HG03095 (cell line): ENCODE measurements around the gene TAL1.

Experiments used
- ATAC-seq: cut with Tn5 transposase; IDR thresholded peaks from one replicate; pipeline ENCODE4 v1.9.1; 2021; ENCODE audit warnings: moderate library complexity; ENCODE audit not compliant: unreplicated experiment

TAL1 gene

DNA sequence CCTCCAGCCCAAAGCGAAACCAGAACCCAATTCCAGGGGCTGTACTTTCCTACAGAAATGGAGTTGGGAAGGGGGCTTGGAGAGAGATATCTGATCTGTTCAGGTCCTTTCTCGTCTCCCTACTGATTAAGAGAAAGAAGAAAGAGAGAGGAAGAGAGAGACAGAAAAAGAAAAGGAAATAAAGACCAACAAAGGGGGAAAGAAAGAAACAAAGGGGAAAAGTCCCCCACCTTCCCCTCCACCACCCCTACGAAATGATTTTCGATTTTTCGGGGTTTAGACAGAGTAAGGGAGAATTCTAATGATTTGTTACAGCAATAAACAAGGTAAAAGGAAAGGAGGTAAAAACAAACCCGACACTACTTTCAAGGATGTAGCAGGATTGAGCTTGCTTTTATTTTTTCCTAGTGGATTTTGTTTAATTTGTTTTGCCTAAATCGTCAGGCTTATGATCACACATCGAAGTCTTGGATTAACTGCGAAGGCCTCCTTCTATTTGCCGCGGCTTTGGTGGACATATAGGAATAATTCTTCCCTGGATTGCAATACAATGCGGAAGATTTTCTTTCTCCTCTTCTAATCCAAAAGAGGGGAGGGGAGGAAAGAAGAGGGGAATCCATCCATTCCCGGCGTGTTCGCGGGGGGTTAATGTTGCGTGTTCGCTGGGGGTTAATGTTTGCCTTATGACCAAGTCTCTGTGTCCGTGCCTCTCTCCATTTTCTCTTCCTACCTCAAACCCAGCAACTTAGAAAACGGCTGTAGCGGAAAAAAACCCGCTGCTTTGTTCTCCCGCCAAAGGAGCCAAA lies 1.9 kb downstream of the TAL1 start:
- ATAC-seq, result no peak

DNA sequence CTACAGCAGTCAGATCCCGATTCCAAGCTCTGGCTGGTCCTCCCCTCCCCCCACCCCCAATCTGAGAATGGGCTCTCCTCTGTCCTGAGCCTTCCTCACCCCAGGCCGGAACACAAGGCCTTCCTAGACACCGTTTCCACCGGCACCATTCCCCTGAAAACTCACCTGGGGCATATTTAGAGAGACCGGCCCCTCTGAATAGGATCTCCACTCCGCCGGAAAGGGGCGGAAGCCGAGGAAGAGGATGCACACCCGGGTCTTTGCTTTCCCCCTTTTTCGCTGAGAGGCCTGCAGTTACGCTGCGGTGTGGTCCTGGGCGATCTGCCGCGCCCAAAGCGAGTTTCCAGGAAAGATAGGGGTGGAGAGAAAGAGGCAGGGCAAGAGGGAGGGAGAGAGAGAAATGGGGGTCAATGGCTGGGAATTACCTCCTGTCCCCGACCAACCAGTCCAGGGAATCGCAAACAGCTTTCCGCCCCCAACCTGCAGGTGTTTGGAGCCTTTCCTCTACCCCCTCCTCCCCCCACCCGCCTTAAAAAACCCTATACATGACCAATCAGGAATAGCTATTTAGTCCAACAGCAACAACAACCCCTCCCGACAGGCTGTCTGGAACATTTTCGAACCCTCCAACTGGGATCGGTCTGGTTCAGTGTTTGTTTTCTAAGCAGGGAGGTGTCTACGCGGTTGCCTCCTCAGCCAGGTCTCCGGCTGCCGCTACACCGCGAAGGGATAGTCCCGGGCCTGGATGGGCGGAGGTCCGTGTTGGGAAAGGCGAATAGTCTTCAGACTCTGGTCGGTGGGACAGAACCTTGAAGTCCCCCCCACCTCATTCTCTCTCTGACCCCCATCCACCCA lies 2.8 kb downstream of the TAL1 start:
- ATAC-seq, result no peak

DNA sequence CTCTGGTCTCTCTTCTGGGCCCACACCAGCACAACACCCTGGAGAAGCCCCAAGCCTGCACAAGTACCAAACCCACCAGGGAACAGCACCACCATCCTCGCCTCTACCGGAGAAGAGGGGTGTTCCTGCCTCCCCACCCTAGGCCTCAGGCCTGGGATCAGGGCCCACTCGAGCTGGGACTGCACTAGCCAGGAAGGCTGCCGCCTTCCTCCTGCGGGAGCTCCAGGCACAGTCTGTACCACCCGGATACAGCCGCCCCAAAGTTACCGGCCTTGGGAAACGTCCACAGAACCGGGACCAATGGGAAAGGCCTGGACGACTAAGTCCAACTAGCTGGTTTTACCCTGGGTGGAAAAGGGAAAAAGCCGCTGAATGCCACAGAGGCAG lies 3.4 kb downstream of the TAL1 start:
- no peak for ATAC-seq

DNA sequence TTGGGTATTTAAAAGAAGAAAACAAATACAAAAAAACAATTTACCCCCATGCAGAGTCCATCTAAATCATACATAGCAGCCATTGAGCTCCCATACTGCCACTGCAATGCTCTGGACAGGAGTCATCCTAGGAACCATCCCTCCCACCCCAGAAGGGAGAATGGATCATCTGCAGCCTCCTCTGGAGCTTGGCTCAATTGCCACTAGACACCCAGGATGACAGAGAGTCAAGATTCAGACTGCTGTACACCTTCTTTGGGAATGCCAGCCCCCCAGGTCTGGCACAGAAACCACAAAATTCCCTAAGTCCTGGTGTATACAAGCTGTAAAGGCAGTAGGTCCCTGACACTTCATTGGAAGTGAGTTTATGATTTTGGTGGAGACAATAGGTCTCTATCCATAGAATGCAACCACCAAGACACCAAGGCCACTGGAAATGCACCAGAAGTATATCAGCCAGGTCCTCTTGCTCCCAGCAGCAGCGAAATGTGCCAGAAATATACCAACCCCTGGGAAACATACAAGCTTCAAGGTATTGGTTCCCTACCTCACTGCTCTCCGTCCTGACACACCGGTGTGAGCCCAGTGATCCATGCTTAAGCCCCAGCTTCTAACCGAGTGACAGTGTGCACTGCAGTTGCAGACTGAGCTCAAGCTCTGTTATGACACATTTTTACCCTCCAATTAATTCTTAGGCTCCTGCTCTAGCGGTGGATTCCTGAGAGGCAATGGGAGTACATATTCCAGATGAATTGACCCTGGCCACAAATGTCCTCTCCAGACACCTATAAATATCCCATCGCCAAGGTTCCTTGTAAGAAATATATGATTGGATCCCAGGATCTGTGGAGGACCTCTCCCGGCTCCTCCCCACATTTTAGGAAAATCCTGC lies 4.4 kb downstream of the TAL1 start:
- no peak for ATAC-seq

DNA sequence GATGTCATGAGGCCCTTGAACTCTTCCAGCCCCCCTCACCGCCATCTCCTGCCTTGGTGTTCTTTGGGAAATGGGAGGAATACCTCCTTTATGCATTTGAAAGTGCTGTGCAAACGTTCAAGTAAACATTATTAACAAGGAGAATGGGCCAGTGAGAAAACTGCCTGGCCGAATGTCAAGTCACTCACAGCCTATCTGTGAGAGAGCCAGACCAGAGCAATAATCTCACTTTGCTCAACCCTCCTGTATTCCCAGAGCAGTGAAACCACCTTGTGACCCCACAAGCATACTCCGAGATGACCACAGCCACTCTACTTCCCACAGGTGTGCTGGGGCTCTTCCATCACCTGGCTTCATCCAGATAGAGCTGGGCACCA lies 5.2 kb downstream of the TAL1 start:
- no peak for ATAC-seq

DNA sequence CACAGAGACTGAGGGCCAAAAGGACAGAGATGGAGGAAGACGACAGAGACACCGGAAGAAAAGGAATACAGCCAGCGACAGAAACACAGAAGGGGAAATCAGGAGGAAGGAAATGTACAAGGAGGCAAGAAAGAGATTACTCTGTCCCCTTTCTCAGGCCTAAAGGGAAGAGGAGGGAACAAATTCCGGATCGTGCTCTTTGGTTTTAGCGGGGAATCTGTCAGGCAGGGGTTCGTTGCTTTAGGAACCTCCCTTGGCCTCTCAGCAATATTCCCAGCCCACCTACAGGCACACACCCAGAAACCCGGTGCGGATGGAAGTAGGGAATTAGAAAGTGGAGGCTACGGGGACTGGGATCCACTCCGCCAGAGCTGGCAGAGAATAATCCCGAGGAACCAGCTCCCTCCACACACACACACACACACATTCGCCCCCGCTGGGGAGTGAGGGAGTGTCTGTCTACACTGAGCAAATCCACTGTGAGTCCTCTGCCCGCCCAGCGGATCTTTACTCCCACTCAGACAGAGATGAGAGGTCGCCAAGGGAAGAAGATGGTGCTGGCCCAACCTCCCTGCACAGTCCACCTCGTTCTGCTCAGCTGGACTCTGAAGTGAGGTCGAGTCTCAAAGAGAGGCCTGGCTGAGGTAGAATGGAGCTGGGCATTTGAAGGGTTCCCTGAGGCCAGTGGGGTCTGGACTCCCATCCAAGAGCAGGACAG lies 5.7 kb downstream of the TAL1 start:
- no peak for ATAC-seq

DNA sequence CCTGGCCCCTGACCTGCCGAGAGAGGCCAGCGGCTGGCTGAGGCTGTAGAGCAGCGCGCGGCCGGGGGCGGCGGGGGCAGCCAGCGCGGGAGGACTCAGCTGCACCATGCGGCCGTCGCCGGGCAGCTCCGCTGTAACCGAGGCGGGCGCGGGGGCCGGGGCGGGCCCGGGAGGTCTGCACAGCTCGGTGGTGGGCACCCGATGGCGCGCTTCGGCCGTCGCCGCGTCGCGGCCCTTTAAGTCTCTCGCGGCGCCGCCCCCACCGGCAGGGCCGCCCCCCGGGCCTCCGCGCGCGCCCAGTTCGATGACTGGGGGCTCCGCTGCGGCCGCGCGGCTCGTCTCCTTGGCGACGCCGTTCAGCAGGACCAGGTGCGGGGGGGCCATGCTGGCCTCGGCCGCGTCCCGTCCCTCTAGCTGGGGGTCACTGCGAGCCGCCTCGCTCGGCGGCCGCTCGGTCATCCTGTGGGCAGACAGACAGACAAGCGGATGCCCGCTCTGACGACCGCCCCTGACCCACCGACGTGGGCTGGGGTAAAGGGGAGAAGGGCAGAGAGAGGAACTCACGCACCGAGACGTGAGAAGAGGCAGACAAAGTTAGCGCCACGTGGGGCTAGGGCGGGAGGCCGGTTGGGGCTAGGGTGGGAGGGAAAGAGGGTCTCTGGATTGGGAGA lies 6.5 kb downstream of the TAL1 start:
- ATAC-seq, result no peak

DNA sequence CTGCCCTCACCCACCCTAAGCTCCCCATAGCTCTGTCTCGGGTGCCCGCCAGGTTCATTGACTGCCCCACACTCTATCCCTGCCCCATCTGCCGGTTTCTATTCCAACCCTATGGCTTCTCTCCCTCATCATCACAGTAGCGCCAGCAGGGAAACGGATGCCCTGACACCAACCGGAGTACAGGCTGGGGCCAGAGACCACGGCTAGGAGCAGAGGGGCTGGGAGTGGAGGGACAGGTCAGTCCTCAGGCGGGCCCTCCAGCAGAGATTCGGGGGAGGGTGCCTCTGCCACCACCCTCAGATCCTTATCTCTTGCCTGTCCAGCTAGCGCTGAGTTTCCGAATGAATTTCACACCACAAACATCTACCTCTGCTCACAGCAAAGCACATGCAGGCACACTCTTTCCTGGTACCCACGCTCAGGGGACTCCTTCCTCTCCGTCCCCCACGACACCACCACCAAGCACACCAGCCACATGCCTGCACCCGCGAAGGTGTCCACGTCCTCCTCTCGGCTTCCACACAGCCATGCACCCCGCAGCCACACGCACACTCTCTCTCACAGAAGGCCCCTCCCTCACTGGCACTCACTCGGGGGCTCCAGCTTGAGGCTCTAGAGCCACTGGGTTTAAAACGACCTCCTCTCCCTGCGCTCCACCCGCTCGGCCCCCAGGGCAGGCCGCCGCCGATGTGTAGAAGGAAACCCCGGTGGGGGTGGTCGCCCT lies 7.2 kb downstream of the TAL1 start:
- no peak for ATAC-seq

DNA sequence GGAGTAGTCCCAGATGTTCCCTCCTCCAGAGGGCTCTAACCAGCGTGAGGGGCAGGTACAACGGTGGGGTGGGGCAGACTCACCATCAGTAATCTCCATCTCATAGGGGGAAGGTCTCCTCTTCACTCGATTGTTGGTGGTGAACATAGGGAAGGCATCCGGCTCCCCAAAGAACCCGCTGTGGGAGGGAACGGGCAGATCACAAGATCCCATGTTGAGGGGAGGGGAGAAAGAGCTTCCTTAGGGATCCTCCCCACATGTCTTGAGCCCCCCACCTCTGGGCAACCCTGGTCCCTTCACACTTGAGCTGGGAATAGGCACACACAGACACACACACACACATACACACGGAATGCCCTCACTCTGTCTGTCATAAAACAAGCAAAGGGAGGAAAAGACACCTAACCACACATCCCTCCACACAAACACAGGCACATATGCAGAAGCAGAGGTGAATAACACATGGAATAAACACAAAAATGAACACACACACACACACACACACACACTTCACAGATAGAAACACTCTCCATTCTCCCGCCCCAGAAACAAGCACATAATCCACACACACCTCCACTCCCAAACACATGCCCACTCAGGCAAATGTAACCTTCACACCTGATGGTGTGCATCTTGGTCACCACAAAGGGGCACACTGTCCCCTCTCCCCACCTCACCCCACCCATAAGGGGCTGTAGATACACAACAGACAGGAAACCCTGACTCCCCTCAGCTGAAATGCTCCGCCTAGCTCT lies 7.9 kb downstream of the TAL1 start:
- ATAC-seq, result no peak

DNA sequence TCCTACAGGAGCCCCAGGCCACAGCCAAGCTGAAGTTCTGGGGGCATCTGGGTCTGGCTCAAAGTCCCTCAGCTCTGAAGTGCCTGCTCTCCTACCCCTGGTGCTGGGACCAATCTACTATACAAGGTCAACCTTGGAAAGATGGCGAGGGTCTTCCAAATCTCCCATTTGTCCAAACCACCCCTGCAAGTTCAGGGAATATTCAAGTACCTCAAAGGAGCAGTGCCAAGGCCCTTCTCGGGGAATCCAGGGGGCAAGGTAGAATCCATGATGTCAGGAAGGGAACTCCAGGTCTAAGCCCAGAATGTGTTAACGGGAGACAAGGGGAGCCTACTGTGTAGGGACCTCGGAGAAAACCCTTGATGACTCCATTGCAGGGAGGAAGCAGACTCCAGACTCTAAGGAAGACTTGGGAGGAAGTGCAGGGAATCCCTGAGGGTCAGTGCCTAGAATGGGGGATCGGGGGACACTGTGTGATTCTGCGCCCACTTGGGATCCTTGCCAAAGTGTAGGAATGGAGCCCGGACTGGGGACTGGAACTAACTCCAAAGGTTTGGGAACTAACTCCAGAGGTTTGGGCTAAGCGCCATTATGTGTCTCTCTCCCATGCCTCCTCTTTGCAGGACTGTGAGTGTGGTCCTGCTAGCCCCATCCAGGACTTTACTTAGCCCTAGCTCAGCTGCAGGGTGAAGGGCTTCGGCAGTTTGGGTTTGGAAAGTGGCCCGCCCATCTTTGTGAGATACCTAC lies 8.7 kb downstream of the TAL1 start:
- ATAC-seq, result no peak

DNA sequence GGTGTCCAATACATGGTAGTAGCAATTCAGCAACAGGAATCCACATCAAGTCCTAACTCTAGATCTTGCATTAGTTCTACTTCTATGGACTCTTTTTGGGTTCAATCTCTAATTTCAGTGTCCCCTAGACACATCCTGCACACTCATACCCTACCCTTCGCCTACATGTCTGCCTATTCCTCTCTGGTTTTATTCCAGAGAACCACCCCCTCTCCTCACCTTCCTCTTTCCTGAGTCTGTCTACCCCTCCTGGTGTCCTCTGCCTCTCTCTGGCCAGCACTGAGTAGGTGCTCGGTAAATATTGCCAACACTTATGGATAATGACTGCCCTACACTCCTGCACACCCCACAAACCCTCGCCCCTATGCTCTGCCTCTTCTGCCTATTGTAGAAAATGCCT lies 9.5 kb downstream of the TAL1 start:
- ATAC-seq, result no peak

DNA sequence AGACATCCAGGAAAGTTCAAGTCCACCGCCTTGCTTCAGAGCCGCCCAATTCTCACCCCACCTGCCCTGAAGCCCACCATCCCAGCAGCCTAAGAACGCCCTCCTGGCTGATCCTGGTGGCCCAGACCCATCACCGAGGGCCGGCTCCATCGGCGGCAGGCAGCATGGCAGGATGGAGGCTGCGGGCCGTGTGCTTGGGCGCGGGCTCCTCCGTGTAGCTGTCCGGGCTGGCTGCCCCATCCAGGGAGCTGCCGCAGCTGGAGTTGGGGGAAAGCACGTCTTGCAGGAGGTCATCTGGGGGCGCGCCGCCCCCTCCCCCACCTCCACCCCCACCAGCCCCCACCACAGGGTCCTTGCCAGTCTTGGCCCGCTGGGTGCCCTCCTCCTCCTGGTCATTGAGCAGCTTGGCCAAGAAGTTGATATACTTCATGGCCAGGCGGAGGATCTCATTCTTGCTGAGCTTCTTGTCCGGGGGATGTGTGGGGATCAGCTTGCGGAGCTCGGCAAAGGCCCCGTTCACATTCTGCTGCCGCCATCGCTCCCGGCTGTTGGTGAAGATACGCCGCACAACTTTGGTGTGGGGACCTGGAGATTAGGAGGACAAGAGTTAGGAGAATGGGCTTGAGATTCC lies 12.3 kb downstream of the TAL1 start:
- ATAC-seq, result no peak

DNA sequence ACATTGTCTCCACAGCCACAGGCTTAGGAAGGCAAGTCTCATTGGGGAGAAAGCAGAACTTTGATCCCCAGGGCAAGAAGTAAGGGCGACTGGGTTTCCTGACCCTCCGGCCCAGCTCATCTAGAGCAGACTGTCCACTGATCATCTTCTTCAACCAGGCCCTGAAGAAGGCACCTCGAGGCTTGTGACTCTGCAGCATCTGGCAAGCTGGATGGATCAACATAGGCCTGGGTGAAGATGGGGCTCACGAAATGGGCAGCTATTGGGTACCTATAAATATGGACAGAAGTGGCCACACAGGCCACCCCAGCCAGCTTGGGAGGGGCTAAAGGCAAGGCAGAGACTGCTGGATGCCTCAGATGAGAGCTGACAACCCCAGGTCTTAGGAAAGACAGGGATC lies 13.0 kb downstream of the TAL1 start:
- no peak for ATAC-seq

DNA sequence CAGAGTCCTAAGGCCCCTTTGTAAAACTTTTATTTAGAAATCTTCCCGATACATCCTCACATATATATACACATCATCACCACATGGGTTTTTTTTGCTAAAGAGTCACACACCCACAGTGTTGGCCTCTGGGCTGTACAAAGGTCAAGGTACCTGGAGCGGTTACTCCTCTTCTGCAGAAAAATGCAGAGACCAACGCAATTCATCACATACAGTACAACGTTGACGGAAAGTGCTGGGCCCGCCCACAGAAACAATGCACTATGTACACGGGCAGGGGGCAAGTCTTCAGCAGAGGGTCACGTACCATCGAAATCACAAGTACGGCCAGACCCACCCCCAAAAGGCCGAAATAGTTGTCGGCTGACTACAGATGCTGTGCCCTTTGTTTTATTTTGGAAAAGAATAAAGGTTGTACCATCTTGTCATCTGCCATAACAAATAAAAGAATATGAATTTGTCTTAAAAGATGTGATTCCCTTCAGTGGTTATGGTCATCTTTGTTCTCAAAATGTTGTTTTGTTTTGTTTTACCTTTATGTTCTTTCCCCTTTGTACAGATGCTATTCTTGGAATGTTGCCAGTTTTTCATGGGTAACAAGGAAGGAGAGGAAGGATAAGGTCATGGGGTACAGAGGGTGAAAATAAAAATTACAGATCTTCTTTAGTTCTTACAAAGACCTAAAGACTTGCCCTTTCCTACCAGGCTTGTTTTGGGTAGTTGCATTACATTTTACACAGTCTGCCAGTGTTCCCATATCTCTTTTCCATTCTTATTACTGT lies 15.6 kb downstream of the TAL1 start:
- no peak for ATAC-seq

DNA sequence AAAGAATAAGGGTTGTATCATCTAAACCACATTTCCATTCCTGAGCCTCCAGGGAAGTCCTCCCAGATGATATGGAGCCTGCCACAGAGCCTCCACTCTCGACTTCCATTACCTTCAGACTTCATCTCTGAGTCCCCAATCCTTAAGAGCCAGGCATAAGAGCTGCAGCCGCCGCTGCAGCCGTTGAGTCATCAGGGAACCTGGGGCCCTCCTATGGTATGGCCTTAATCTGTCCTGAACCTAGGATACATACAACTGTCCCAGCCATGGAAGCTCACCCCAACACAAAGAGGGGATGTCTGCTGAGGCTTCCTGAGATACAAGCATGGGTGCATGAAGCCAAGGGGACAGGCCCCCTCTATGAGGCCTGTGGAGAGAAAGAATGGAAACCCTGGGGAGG lies 16.3 kb downstream of the TAL1 start:
- no peak for ATAC-seq

DNA sequence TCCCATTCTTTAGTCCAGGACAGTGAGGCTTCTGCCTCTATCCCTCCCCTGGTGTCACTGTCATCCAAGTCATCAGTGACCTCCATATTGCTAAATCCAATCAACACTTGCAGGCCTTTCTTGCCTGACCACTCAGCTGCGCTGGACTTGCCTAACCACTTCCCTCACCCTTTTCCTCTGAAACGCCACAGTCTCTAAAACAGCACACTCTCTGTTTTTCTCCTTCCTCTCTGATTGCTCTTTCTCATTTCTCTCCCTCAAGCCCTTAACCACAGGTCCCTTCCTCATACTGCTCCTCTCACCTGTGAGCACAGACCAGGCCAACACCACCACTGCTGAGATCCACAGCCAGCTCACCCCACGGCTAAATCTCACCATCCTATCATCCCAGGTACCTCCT lies 17.5 kb downstream of the TAL1 start:
- no peak for ATAC-seq
